OCI-M2 (cell line): ENCODE data around the gene TAF1L.

ENCODE experiments used
- DNase-seq: peaks from one replicate; lab custom pipeline; 2025; ENCODE audit not compliant: unreplicated experiment; lab: John Stamatoyannopoulos, UW

TAF1L gene

GRCh38 chr9:32596096-32596865 is 39.2 kb downstream of the TAF1L start:
- DNase-seq: no peak

DNA sequence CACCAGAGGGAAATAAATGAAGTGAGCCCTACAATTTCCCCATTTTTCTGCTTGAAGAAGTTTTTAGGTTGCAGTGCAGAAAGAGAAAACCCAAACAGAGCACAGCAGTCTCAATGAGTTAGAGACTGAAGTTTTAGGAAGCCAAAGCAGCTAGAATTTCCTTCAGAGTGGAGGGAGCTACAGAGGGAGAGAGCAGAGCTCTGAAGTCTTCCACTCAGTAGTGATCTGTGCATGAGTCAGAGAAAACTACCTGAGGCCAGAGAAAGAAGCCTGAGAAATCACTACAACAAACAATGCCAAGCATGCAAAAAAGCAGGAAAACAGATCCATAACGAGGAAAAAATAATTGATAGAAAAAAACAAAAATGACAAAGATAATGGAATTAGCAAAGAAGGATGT is 44.6 kb downstream of the TAF1L start:
- no peak for DNase-seq

- DNase-seq: no peak
Measured at GRCh38 chr9:32590476-32590875, 45.0 kb downstream of the TAF1L start.

DNA sequence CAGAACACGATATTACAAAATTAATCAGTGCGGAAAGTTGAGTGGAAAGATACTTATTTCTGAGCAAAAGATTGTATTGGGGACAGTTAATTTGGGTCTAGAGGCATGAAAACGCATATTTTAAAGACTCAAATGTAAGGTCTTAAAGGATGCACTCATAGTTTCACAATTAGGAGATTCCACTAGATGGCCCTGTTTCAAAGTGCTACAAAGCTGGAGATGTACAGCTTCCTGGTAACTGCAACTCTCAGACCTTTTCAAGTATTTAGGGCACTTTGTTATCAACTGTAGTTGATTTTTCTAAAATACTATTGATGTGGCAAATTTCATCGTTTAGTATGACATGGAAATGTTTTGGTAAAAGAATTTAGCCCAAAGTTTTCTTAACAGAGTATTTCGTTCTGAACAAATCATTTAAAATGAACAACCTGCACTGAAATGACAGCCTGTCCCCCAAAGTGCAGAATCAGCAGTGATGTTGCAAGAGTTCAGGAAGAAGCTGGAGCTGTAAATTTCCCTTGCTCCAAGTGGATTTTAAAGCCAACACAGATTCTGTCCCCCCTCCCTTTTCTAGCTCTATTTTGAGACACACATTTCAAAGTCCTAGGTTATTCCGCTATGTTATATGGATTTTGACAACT is 46.3 kb downstream of the TAF1L start:
- no peak for DNase-seq

DNA sequence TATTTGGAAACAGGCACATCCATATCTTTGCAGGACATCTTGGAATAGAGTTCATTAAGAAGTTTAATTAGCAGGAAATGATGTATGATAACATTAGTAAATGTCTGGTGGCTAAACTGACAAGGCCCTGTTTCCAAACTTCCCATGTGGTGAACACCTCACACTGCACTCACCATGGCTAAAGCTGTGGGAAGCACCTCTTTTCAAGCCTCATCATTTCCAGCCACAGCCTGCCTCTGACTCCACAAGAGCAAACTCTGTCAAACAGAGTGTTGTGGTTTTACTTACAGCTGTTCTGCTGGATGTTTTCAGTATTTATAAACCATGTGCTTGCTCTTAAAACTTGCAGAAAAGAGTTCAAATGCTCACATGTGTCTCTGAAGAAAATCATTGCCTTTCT is 47.6 kb downstream of the TAF1L start:
- no peak for DNase-seq

DNA sequence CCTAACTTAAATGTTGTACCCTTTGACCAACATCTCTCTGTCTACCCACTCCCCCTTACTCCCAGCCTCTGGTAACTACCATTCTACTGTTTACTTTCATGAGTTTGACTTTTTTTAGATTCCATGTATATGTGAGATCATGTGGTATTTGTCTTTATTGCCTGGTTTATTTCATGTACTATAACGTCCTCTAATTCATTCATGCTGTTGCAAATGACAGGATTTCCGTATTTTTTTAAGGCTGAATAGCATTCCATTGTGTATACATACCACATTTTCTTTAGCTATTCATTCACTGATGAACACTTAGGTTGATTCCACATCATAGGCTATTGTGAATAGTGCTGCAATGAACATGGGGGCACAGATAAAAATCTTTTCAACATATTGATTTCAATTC is 50.7 kb downstream of the TAF1L start:
- DNase-seq: no peak

- peak; percentile 11 for DNase-seq
Measured at GRCh38 chr9:32581512-32582143, 53.8 kb downstream of the TAF1L start.

DNA sequence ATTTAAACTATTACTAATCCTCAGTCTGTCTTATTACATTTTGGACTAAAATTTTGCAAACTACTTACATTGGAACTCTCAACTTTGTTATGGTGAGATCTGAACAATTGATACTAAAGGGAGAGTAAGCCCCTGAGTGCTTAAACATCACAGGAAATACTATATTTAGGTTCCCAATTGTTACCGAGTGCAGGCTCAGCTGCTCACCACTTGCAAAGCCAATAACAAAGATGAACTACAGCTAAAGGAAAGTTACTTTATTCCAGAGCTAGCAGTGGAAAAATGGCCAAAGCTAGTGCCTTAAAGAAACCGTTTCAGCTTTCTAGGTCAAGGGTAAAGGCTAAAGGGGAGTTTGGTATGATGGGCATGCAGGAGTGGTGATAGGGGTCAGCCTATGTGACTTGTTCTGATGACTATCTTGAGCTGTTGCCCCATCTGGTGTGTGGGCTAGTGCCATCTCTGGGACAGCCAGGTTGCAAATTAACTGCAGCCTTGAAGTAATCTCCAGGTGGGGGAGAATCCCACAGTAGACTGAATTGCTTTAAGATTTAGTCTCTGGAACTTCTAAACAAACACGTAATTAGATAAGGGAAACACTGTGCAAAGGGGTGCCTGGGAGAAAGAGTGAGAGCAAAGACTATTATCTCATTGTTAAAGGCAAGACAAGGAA is 54.7 kb downstream of the TAF1L start:
- DNase-seq: peak; percentile 4

DNA sequence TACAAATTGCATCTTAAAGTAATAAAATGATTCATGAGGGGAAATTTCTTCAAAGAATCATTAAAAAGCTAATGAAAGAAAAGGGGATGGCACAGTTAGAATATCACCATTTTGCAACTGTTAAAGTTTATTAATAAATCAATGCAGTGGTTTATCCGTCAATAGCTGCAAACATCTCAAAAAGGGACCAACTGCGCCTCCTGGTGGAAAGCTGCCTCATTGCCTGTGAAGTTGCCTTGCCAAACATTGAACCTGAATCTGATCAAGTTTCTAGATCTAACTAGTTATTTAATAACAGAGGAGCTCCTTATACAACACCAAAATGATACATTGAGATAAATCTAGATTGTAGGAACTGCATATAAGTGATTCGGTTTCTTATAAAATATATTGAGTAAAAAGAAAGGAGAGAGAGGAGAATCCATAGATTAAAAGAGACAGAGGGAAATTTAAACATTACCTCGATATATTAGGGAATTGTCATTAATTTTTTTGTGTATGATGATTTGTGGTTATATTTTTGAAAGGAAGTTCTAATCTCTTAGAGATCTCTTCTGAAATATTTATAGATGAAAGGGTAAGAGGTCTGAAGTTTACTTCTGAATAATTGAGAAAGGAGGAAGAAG is 55.6 kb downstream of the TAF1L start:
- peak; percentile 19 for DNase-seq
